Measurements from ENCODE around the gene FZD8.

Gene FZD8

GRCh38 chr10:35606430-35606829, 35.7 kb downstream of the FZD8 start:
- DNase-seq (ENCODE audit: low read depth): no peak

- no peak for DNase-seq (ENCODE audit: low read depth)
Observed at GRCh38 chr10:35605191-35605590, 36.9 kb downstream of the FZD8 start, which contains the start of gene GJD4. Gene GJD4 (plus strand): TSS chr10:35605341. CDS start chr10:35605568, 227 bp downstream.

GRCh38 chr10:35600193-35600592, 41.9 kb downstream of the FZD8 start:
- DNase-seq (ENCODE audit: low read depth): no peak

GRCh38 chr10:35598379-35598778, 43.7 kb downstream of the FZD8 start:
- no peak for DNase-seq (ENCODE audit: low read depth)

GRCh38 chr10:35595106-35595505, 47.0 kb downstream of the FZD8 start:
- no peak for DNase-seq (ENCODE audit: low read depth)

- DNase-seq (ENCODE audit: low read depth): no peak
Observed at GRCh38 chr10:35594115-35595079, 47.7 kb downstream of the FZD8 start.

GRCh38 chr10:35592441-35592840, 49.7 kb downstream of the FZD8 start:
- no peak for DNase-seq (ENCODE audit: low read depth)

GRCh38 chr10:35588836-35589235, 53.3 kb downstream of the FZD8 start:
- DNase-seq (ENCODE audit: low read depth): no peak

Data from T-helper 22 cell (primary cell).